ENCODE results near the gene OR4D11. TPM values are rescaled to one million over a fixed set of nuclear protein-coding genes. Genes with fewer than 3 reads are reported as not detected.
"Not testable (repeated sequence)": the region's sequence is repeated elsewhere in the genome, so short reads cannot be mapped to it uniquely, and the experiment has no call there.

OR4D11 gene
- 15.6 TPM for total RNA-seq (ENCODE audit: insufficient read depth, low replicate concordance)

GRCh38 chr11:59503276-59503675 is at the start of gene OR4D11:
Gene OR4D11 (plus strand): TSS chr11:59503576. CDS start chr11:59503576, 0 bp downstream.
- no peak for DNase-seq (ENCODE audit: low spot score)

GRCh38 chr11:59456661-59457060 is 46.7 kb upstream of the OR4D11 start, which contains the start of gene OR4D6:
Gene OR4D6 (plus strand): TSS chr11:59456961. CDS start chr11:59456961, 0 bp downstream.
- DNase-seq (ENCODE audit: low spot score) = no peak

GRCh38 chr11:59459916-59460315 is 43.5 kb upstream of the OR4D11 start:
- no peak for DNase-seq (ENCODE audit: low spot score)

GRCh38 chr11:59463190-59463641 is 40.2 kb upstream of the OR4D11 start:
- peak; percentile 28 for DNase-seq (ENCODE audit: low spot score)

GRCh38 chr11:59473015-59473414 is 30.4 kb upstream of the OR4D11 start, which contains the start of gene OR4D10:
Gene OR4D10 (plus strand): TSS chr11:59473315. CDS start chr11:59477430, 4,115 bp downstream.
- no peak for DNase-seq (ENCODE audit: low spot score)

- no peak for DNase-seq (ENCODE audit: low spot score)
Measured at GRCh38 chr11:59475176-59475575, 28.2 kb upstream of the OR4D11 start.

GRCh38 chr11:59479906-59480305 is 23.5 kb upstream of the OR4D11 start:
- DNase-seq (ENCODE audit: low spot score) = no peak

GRCh38 chr11:59480359-59480758 is 23.0 kb upstream of the OR4D11 start:
- DNase-seq (ENCODE audit: low spot score) = no peak

GRCh38 chr11:59501931-59502330 is 1.4 kb upstream of the OR4D11 start:
- no peak for DNase-seq (ENCODE audit: low spot score)

- DNase-seq (ENCODE audit: low spot score) = peak; percentile 13
Measured at GRCh38 chr11:59510941-59511589, 7.7 kb downstream of the OR4D11 start, which contains the start of gene OR4D9. Gene OR4D9 (plus strand): TSS chr11:59511539. CDS start chr11:59514913, 3,374 bp downstream.

GRCh38 chr11:59511675-59512074 is 8.3 kb downstream of the OR4D11 start:
- no peak for DNase-seq (ENCODE audit: low spot score)

- DNase-seq (ENCODE audit: low spot score) = not testable (repeated sequence)
Measured at GRCh38 chr11:59520139-59520538, 16.8 kb downstream of the OR4D11 start.

- DNase-seq (ENCODE audit: low spot score) = no peak
Measured at GRCh38 chr11:59520741-59521140, 17.4 kb downstream of the OR4D11 start.

GRCh38 chr11:59523541-59523940 is 20.2 kb downstream of the OR4D11 start:
- DNase-seq (ENCODE audit: low spot score) = no peak

GRCh38 chr11:59528711-59529110 is 25.3 kb downstream of the OR4D11 start:
- no peak for DNase-seq (ENCODE audit: low spot score)

- no peak for DNase-seq (ENCODE audit: low spot score)
Measured at GRCh38 chr11:59532620-59533019, 29.2 kb downstream of the OR4D11 start.

- DNase-seq (ENCODE audit: low spot score) = no peak
Measured at GRCh38 chr11:59534676-59535075, 31.3 kb downstream of the OR4D11 start.

- DNase-seq (ENCODE audit: low spot score) = no peak
Measured at GRCh38 chr11:59542142-59542810, 38.9 kb downstream of the OR4D11 start.

- DNase-seq (ENCODE audit: low spot score) = not testable (repeated sequence)
Measured at GRCh38 chr11:59543713-59544112, 40.3 kb downstream of the OR4D11 start.

GRCh38 chr11:59544869-59545178 is 41.4 kb downstream of the OR4D11 start:
- DNase-seq (ENCODE audit: low spot score) = no peak

- DNase-seq (ENCODE audit: low spot score) = no peak
Measured at GRCh38 chr11:59545179-59546020, 42.0 kb downstream of the OR4D11 start.
